ENCODE data around the gene INPP5D.
"Not testable (repeated sequence)": the region's sequence is repeated elsewhere in the genome, so short reads cannot be mapped to it uniquely, and the experiment has no call there.

Gene INPP5D

GRCh38 chr2:233053928-233054784 is 6.0 kb upstream of the INPP5D start:
- DNase-seq (ENCODE audit: low read depth in 2 of 2): peak; percentile 43 to 56

- no peak for DNase-seq (ENCODE audit: low read depth in 2 of 2)
Measured at GRCh38 chr2:233055362-233055761, 4.8 kb upstream of the INPP5D start.

GRCh38 chr2:233056961-233057605 is 3.1 kb upstream of the INPP5D start:
- no peak for DNase-seq (ENCODE audit: low read depth in 2 of 2)

- no peak for DNase-seq (ENCODE audit: low read depth in 2 of 2)
Measured at GRCh38 chr2:233058717-233059546, 1.2 kb upstream of the INPP5D start.

GRCh38 chr2:233059547-233059796 is 670 bp upstream of the INPP5D start:
- DNase-seq (ENCODE audit: low read depth in 2 of 2): no peak

GRCh38 chr2:233060501-233060979 is 398 bp downstream of the INPP5D start:
- no peak for DNase-seq (ENCODE audit: low read depth in 2 of 2)

GRCh38 chr2:233060980-233061590 is 943 bp downstream of the INPP5D start:
- DNase-seq (ENCODE audit: low read depth in 2 of 2): no peak

GRCh38 chr2:233061591-233062450 is 1.7 kb downstream of the INPP5D start:
- DNase-seq (ENCODE audit: low read depth in 2 of 2): no peak

- no peak for DNase-seq (ENCODE audit: low read depth in 2 of 2)
Measured at GRCh38 chr2:233062451-233062850, 2.3 kb downstream of the INPP5D start.

GRCh38 chr2:233062946-233063268 is 2.8 kb downstream of the INPP5D start:
- DNase-seq (ENCODE audit: low read depth in 2 of 2): no peak

GRCh38 chr2:233063269-233063975 is 3.3 kb downstream of the INPP5D start:
- DNase-seq (ENCODE audit: low read depth in 2 of 2): no peak

- DNase-seq (ENCODE audit: low read depth in 2 of 2): no peak
Measured at GRCh38 chr2:233063976-233064411, 3.9 kb downstream of the INPP5D start.

- DNase-seq (ENCODE audit: low read depth in 2 of 2): no peak
Measured at GRCh38 chr2:233064530-233065199, 4.5 kb downstream of the INPP5D start.

GRCh38 chr2:233065200-233065589 is 5.1 kb downstream of the INPP5D start:
- not testable (repeated sequence) for DNase-seq (ENCODE audit: low read depth in 2 of 2)

GRCh38 chr2:233065954-233066470 is 5.9 kb downstream of the INPP5D start:
- DNase-seq (ENCODE audit: low read depth in 2 of 2): no peak

GRCh38 chr2:233068762-233069418 is 8.7 kb downstream of the INPP5D start:
- no peak for DNase-seq (ENCODE audit: low read depth in 2 of 2)

- DNase-seq (ENCODE audit: low read depth in 2 of 2): no peak
Measured at GRCh38 chr2:233072838-233073237, 12.7 kb downstream of the INPP5D start.

- no peak for DNase-seq (ENCODE audit: low read depth in 2 of 2)
Measured at GRCh38 chr2:233074106-233074505, 14.0 kb downstream of the INPP5D start.

Data from stimulated activated CD8-positive, alpha-beta memory T cell treated with anti-CD3 and anti-CD28 coated beads, Interleukin-7, amount 100 ng/mL, for 1 hour (primary cell).